ENCODE measurements around the gene OMP.
A peak's percentile ranks its signal among the peaks of the same experiment; 100 is the strongest.
"Not testable (repeated sequence)": the region's sequence is repeated elsewhere in the genome, so short reads cannot be mapped to it uniquely, and the experiment has no call there.

Gene OMP, protein sequence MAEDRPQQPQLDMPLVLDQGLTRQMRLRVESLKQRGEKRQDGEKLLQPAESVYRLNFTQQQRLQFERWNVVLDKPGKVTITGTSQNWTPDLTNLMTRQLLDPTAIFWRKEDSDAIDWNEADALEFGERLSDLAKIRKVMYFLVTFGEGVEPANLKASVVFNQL

DNA sequence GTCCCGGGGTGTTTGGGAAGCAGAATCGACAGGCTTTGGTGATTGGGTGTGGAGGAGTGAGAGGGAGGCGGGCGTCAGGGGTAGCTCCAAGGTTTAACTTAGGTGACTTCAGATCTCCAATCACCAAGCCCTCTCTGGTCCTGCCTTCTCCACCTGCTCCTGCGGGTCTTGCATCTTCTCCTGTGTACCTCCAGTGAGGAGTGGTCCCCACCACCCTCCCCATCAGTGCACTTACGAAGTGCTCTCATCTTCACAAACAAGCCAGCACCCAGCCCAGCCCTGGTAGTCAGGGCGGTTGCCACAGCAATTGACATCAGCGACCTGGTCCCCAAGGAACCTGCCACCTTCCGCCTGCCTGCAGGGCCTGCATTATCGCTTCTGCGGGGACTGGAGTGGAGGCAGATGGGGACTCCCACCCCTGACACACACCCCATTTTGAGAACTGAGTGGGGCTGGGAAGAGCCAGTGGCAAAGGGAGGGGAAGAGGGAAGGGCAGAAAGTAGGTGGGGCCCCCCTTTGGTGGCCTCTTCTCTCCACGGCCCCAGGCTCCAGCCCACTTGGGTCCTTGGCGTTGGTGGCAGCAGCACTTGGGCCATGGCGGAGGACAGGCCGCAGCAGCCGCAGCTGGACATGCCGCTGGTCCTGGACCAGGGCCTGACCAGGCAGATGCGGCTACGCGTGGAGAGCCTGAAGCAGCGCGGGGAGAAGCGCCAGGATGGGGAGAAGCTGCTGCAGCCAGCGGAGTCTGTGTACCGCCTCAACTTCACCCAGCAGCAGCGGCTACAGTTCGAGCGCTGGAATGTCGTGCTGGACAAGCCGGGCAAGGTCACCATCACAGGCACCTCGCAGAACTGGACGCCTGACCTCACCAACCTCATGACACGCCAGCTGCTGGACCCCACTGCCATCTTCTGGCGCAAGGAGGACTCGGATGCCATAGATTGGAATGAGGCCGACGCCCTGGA, at the start of gene OMP:
OMP (plus strand) TSS at position 595 of the 965 bp plus-strand sequence; CDS start at position 595, 0 bp downstream.
- in situ Hi-C loops (cut with HindIII; ENCODE audit: low pct_unique_long_range_greater_than_20kb, low sequenced_read_pairs): no loop called here
- no peak for DNase-seq (ENCODE audit: low read depth in 1 of 2, low spot score in 1 of 2)
- TF ChIP-seq JUND (IDR thresholded peaks at IDR 0.05; ENCODE audit: low read depth): no peak

GRCh38 chr11:77053217-77054015, 49.2 kb upstream of the OMP start:
- no peak for DNase-seq (ENCODE audit: low read depth in 1 of 2, low spot score in 1 of 2)
- in situ Hi-C loops (cut with HindIII; ENCODE audit: low pct_unique_long_range_greater_than_20kb, low sequenced_read_pairs): no loop called here
- TF ChIP-seq JUND (IDR thresholded peaks at IDR 0.05; ENCODE audit: low read depth): no peak

DNA sequence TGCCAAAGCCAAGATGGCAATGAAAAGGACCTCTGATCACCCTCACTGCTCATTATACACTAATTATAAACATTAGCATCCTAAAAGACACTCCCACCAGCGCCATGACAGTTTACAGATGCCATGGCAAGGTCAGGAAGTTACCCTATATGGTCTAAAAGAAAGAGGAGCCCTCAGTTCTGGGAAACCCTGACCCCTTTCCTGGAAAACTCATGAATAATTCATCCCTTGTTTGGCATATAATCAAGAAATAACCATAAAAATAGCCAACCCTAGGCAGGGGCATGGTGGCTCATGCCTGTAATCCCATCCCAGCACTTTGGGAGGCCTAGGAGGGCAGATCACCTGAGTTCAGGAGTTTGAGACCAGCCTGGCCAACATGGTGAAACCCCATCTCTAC, 48.6 kb upstream of the OMP start:
- DNase-seq (ENCODE audit: low read depth in 1 of 2, low spot score in 1 of 2): no peak
- no peak for TF ChIP-seq JUND (IDR thresholded peaks at IDR 0.05; ENCODE audit: low read depth)
- in situ Hi-C loops (cut with HindIII; ENCODE audit: low pct_unique_long_range_greater_than_20kb, low sequenced_read_pairs): no loop called here

- no peak for DNase-seq (ENCODE audit: low read depth in 1 of 2, low spot score in 1 of 2)
- in situ Hi-C loops (cut with HindIII; ENCODE audit: low pct_unique_long_range_greater_than_20kb, low sequenced_read_pairs): no loop called here
- no peak for TF ChIP-seq JUND (IDR thresholded peaks at IDR 0.05; ENCODE audit: low read depth)
Observed at GRCh38 chr11:77055101-77055561, 47.5 kb upstream of the OMP start.

DNA sequence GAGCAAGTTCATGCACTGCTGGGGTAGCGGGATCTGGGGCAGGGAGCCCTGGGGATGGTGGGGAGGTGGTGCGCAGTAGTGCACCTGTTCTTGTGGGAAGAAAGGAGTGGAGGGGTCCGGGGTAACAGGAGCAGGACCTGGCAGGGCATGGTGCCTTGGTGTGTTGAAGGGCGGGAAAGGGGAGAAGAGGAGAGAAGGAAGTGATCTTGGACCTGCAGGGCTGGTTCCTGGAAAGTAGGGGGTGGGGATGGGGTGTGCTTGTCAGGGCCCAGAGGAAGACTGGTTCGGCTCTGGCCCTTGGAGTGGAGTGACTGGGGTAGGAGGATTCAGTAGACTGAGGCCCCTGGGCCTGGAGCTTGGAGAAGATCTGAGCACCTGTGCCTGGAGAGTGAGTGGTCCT, 46.7 kb upstream of the OMP start:
- no peak for DNase-seq (ENCODE audit: low read depth in 1 of 2, low spot score in 1 of 2)
- TF ChIP-seq JUND (IDR thresholded peaks at IDR 0.05; ENCODE audit: low read depth): no peak
- in situ Hi-C loops (cut with HindIII; ENCODE audit: low pct_unique_long_range_greater_than_20kb, low sequenced_read_pairs): no loop called here

- in situ Hi-C loops (cut with HindIII; ENCODE audit: low pct_unique_long_range_greater_than_20kb, low sequenced_read_pairs): no loop called here
- DNase-seq (ENCODE audit: low read depth in 1 of 2, low spot score in 1 of 2): no peak
- TF ChIP-seq JUND (IDR thresholded peaks at IDR 0.05; ENCODE audit: low read depth): no peak
Observed at GRCh38 chr11:77056814-77057402, 45.7 kb upstream of the OMP start.

GRCh38 chr11:77057938-77058474, 44.6 kb upstream of the OMP start:
- in situ Hi-C loops (cut with HindIII; ENCODE audit: low pct_unique_long_range_greater_than_20kb, low sequenced_read_pairs): no loop called here
- DNase-seq (ENCODE audit: low read depth in 1 of 2, low spot score in 1 of 2): no peak
- no peak for TF ChIP-seq JUND (IDR thresholded peaks at IDR 0.05; ENCODE audit: low read depth)

DNA sequence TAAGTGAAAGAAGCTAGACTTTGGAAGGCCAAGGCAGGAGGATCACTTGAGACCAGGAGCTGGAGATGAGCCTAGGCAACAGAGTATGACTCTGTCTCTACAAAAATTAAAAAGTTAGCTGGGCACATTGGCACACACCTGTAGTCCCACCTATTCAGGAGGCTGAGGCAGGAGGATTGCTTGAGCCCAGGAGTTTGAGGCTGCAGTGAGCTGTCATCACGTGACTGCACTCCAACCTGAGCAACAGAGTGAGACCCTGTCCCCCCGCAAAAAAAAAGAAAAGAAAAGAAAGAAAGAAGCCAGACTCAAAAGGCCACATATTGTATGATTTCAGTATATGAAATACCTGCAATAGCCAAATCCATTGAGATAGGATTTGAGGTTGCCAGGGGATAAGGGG, 43.7 kb upstream of the OMP start:
- no peak for TF ChIP-seq JUND (IDR thresholded peaks at IDR 0.05; ENCODE audit: low read depth)
- no peak for DNase-seq (ENCODE audit: low read depth in 1 of 2, low spot score in 1 of 2)
- in situ Hi-C loops (cut with HindIII; ENCODE audit: low pct_unique_long_range_greater_than_20kb, low sequenced_read_pairs): no loop called here

DNA sequence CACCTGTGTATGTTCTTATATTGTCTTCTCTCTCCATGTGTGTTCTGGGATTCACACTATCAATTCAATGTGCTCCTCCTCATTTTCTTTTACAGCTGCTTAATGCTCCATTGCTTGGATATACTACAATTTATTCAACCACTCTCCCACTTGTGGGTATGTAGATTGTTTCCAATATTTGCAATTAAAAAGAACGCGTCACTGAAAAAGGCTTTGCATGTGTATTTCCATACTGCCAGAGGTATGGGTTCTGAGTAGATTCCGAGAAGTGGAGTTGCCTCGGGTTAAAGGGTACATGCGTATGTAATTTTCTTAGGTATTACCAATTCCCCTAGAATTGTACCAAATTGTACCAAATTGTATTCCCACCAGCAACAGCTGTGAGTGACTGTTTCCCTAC, 42.8 kb upstream of the OMP start:
- no peak for TF ChIP-seq JUND (IDR thresholded peaks at IDR 0.05; ENCODE audit: low read depth)
- in situ Hi-C loops (cut with HindIII; ENCODE audit: low pct_unique_long_range_greater_than_20kb, low sequenced_read_pairs): no loop called here
- DNase-seq (ENCODE audit: low read depth in 1 of 2, low spot score in 1 of 2): no peak

GRCh38 chr11:77060234-77060633, 42.4 kb upstream of the OMP start:
- in situ Hi-C loops (cut with HindIII; ENCODE audit: low pct_unique_long_range_greater_than_20kb, low sequenced_read_pairs): no loop called here
- TF ChIP-seq JUND (IDR thresholded peaks at IDR 0.05; ENCODE audit: low read depth): no peak
- DNase-seq (ENCODE audit: low read depth in 1 of 2, low spot score in 1 of 2): no peak

GRCh38 chr11:77061258-77061657, 41.4 kb upstream of the OMP start:
- peak in 1 of 2 experiments; percentile 25 for DNase-seq (ENCODE audit: low read depth in 1 of 2, low spot score in 1 of 2)
- in situ Hi-C loops (cut with HindIII; ENCODE audit: low pct_unique_long_range_greater_than_20kb, low sequenced_read_pairs): not testable (repeated sequence)

DNA sequence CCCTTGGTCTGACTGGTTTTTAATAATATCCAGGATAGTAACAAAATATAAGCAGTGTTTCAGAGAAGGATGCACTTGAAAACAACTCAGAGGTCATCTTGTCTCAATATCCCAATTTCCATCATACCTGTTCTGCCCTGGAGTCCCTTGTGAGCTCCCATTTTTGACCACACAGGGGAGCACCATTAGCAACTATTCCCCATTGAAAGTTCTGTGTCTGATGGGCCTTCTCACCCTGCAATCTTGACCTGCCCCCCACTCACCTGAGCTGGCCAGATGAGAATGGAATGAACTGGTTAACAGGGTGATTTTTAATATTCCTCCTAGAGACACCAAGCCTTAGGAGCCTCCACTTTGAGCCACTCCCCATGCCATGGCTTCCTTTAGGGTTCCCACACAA, 39.7 kb upstream of the OMP start:
- TF ChIP-seq JUND (IDR thresholded peaks at IDR 0.05; ENCODE audit: low read depth): no peak
- peak in 1 of 2 experiments; percentile 64 for DNase-seq (ENCODE audit: low read depth in 1 of 2, low spot score in 1 of 2)
- in situ Hi-C loops (cut with HindIII; ENCODE audit: low pct_unique_long_range_greater_than_20kb, low sequenced_read_pairs): no loop called here

All from T47D (cell line).